ENCODE measurements around the gene DRD2.

- TF ChIP-seq CTCF (IDR thresholded peaks at IDR 0.05; ENCODE audit: insufficient read depth, low read length, poor library complexity, severe bottlenecking) (no peak), EZH2phosphoT487 (conservative IDR thresholded peaks at IDR 0.05; ENCODE audit: low read length) (no peak)
Observed at GRCh38 chr11:113395782-113396336, 79.3 kb downstream of the DRD2 start.
